ENCODE data around the gene REN.

Gene REN

GRCh38 chr1:204152310-204153044 is 13.7 kb downstream of the REN start:
- DNase-seq, result no peak

GRCh38 chr1:204151552-204152309 is 14.4 kb downstream of the REN start, which contains the start of gene ETNK2:
TSS of gene ETNK2 (minus strand) at chr1:204152044. CDS start at chr1:204151852, 192 bp downstream.
- DNase-seq, result peak; percentile 31 to 55 (median 48)

- no peak for DNase-seq
Observed at GRCh38 chr1:204150702-204151551, 15.2 kb downstream of the REN start.

- no peak for DNase-seq
Observed at GRCh38 chr1:204149635-204150565, 16.2 kb downstream of the REN start.

- no peak for DNase-seq
Observed at GRCh38 chr1:204149107-204149506, 17.0 kb downstream of the REN start.

GRCh38 chr1:204147406-204148383 is 18.4 kb downstream of the REN start:
- DNase-seq, result no peak

- no peak for DNase-seq
Observed at GRCh38 chr1:204146965-204147364, 19.2 kb downstream of the REN start.

GRCh38 chr1:204146309-204146708 is 19.8 kb downstream of the REN start:
- DNase-seq, result no peak

- no peak for DNase-seq
Observed at GRCh38 chr1:204145033-204145504, 21.1 kb downstream of the REN start.

- no peak for DNase-seq
Observed at GRCh38 chr1:204143276-204144041, 22.7 kb downstream of the REN start.

GRCh38 chr1:204142032-204142974 is 23.8 kb downstream of the REN start:
- no peak for DNase-seq

- no peak for DNase-seq
Observed at GRCh38 chr1:204141131-204141530, 25.0 kb downstream of the REN start.

GRCh38 chr1:204139952-204140351 is 26.2 kb downstream of the REN start:
- DNase-seq, result no peak

- DNase-seq, result no peak
Observed at GRCh38 chr1:204139088-204139487, 27.0 kb downstream of the REN start.

GRCh38 chr1:204136814-204137213 is 29.3 kb downstream of the REN start:
- no peak for DNase-seq

GRCh38 chr1:204134103-204134502 is 32.0 kb downstream of the REN start:
- DNase-seq, result no peak

- no peak for DNase-seq
Observed at GRCh38 chr1:204132718-204133117, 33.4 kb downstream of the REN start.

- no peak for DNase-seq
Observed at GRCh38 chr1:204131978-204132377, 34.2 kb downstream of the REN start.
